ENCODE data around the gene RASA3.

DNA sequence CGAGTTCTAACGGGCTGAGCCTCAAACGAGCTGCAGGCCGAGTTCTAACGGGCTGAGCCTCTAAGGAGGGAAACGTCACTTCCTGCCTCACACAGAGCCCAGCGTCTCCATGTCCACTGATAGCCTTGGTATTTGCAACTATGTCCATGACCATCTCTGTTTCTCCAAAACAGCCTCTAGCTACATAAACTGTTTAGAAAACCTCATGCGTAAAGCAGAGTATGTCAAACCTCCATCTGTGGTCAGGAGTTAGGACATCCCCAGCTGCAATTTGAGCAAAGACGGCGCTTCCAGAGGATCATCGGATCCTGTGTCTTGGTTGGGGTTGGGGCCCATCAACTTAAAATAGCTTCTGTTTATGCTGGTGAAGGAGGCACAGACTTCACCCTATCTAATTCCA lies 20.8 kb downstream of the RASA3 start:
- TF ChIP-seq, protein P1, sequence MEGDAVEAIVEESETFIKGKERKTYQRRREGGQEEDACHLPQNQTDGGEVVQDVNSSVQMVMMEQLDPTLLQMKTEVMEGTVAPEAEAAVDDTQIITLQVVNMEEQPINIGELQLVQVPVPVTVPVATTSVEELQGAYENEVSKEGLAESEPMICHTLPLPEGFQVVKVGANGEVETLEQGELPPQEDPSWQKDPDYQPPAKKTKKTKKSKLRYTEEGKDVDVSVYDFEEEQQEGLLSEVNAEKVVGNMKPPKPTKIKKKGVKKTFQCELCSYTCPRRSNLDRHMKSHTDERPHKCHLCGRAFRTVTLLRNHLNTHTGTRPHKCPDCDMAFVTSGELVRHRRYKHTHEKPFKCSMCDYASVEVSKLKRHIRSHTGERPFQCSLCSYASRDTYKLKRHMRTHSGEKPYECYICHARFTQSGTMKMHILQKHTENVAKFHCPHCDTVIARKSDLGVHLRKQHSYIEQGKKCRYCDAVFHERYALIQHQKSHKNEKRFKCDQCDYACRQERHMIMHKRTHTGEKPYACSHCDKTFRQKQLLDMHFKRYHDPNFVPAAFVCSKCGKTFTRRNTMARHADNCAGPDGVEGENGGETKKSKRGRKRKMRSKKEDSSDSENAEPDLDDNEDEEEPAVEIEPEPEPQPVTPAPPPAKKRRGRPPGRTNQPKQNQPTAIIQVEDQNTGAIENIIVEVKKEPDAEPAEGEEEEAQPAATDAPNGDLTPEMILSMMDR (IDR thresholded peaks at IDR 0.05), result no peak
- TF ChIP-seq CREB1 (CRISPR knock-in tag; IDR thresholded peaks at IDR 0.05), result no peak
- no peak for TF ChIP-seq SMAD4 (CRISPR knock-in tag; IDR thresholded peaks at IDR 0.05)
- no peak for TF ChIP-seq ELF4 (CRISPR knock-in tag; IDR thresholded peaks at IDR 0.05; ENCODE audit: low read depth)
- TF ChIP-seq, protein P2, sequence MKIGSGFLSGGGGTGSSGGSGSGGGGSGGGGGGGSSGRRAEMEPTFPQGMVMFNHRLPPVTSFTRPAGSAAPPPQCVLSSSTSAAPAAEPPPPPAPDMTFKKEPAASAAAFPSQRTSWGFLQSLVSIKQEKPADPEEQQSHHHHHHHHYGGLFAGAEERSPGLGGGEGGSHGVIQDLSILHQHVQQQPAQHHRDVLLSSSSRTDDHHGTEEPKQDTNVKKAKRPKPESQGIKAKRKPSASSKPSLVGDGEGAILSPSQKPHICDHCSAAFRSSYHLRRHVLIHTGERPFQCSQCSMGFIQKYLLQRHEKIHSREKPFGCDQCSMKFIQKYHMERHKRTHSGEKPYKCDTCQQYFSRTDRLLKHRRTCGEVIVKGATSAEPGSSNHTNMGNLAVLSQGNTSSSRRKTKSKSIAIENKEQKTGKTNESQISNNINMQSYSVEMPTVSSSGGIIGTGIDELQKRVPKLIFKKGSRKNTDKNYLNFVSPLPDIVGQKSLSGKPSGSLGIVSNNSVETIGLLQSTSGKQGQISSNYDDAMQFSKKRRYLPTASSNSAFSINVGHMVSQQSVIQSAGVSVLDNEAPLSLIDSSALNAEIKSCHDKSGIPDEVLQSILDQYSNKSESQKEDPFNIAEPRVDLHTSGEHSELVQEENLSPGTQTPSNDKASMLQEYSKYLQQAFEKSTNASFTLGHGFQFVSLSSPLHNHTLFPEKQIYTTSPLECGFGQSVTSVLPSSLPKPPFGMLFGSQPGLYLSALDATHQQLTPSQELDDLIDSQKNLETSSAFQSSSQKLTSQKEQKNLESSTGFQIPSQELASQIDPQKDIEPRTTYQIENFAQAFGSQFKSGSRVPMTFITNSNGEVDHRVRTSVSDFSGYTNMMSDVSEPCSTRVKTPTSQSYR (CRISPR knock-in tag; IDR thresholded peaks at IDR 0.05), result no peak
- TF ChIP-seq, protein P3, sequence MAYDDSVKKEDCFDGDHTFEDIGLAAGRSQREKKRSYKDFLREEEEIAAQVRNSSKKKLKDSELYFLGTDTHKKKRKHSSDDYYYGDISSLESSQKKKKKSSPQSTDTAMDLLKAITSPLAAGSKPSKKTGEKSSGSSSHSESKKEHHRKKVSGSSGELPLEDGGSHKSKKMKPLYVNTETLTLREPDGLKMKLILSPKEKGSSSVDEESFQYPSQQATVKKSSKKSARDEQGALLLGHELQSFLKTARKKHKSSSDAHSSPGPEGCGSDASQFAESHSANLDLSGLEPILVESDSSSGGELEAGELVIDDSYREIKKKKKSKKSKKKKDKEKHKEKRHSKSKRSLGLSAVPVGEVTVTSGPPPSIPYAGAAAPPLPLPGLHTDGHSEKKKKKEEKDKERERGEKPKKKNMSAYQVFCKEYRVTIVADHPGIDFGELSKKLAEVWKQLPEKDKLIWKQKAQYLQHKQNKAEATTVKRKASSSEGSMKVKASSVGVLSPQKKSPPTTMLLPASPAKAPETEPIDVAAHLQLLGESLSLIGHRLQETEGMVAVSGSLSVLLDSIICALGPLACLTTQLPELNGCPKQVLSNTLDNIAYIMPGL (CRISPR knock-in tag; IDR thresholded peaks at IDR 0.05), result no peak
- no peak for TF ChIP-seq SMAD3 (CRISPR knock-in tag; IDR thresholded peaks at IDR 0.05; ENCODE audit: borderline replicate concordance)
- TF ChIP-seq ETV6 (CRISPR knock-in tag; IDR thresholded peaks at IDR 0.05), result no peak
- TF ChIP-seq, protein P4, sequence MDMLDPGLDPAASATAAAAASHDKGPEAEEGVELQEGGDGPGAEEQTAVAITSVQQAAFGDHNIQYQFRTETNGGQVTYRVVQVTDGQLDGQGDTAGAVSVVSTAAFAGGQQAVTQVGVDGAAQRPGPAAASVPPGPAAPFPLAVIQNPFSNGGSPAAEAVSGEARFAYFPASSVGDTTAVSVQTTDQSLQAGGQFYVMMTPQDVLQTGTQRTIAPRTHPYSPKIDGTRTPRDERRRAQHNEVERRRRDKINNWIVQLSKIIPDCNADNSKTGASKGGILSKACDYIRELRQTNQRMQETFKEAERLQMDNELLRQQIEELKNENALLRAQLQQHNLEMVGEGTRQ (CRISPR knock-in tag; IDR thresholded peaks at IDR 0.05), result no peak
